ENCODE measurements around the gene PKNOX2. TPM values are rescaled to one million over a fixed set of nuclear protein-coding genes. Genes with fewer than 3 reads are reported as not detected.

The PKNOX2 gene
- total RNA-seq, 2 experiments from 2014 or later = not detected

DNA sequence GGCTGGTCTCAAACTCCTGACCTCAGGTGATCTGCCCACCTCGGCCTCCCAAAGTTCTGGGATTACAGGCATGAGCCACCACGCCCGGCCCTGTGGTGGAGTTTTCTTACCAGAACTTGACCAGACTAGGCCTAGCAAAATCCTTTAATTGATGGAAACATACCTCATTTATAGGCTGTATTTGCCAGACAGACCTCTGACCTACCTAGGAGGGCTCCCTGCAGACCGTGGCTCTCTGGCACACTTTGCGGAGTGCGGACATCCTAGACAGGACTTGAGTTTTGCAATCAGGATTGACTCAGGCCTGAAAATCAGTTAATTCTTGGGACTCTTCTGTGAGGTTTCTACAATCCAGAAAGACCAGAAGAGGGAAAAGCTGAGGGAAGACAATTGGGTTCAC lies 278.4 kb downstream of the PKNOX2 start:
- no peak for DNase-seq
- Mint-ChIP-seq H3K36me3 (no peaks in the 10 kb centered on the region), H3K27me3 (peaks cover 34% of the 10 kb centered on the region), H3K9me3 (no peaks in the 10 kb centered on the region), H3K4me3 (no peak overlapping the region), H3K4me1 (ENCODE audit: low read depth) (no peaks in the 10 kb centered on the region), H3K27ac (no peak overlapping the region)
- ChIA-PET CTCF (no interaction called here), POLR2A (no interaction called here)
- intact Hi-C loops (cut with micrococcal nuclease) = no loop called here

DNA sequence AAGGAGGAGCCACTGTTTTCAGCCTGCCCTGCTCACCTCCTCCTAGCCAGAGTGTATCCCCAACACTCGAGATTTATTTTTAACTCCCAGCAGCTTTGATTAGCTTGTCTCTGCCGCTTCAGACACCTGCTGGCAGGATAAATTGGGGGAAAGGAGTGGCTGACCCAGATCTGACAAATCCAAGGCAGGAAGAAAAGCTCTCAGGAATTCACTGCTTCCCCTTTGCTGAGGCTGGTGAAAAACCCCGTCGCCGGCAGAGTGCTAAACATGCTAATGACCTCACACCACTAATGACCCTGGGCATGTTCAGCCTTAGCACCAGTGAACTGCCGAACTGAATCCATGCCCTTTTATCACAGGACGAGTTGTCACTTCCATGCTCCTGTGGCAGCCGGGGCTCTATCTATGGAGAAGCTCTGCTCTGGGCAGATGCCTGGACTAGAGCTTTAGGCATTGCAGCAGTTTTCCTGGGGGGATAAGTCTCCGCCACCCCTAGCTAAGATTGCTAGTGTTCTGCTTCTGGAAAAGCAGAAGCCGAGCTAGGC lies 279.3 kb downstream of the PKNOX2 start:
- DNase-seq = no peak
- CTCF ChIA-PET = no interaction called here
- H3K4me1 Mint-ChIP-seq (ENCODE audit: low read depth) = no peaks in the 10 kb centered on the region
- peaks cover 27% of the 10 kb centered on the region for H3K27me3 Mint-ChIP-seq
- H3K36me3 Mint-ChIP-seq = no peaks in the 10 kb centered on the region
- intact Hi-C loops (cut with micrococcal nuclease) = no loop called here
- H3K27ac Mint-ChIP-seq = no peak overlapping the region
- H3K9me3 Mint-ChIP-seq = no peaks in the 10 kb centered on the region
- POLR2A ChIA-PET = interaction anchor here (0.6 kb wide), 1 partner anchor 177 kb away, joined by 3 read pairs; no protein-coding TSS in a partner anchor
- H3K4me3 Mint-ChIP-seq = no peak overlapping the region

GRCh38 chr11:125445731-125446130 lies 281.2 kb downstream of the PKNOX2 start:
- Mint-ChIP-seq H3K27me3 (peaks cover 20% of the 10 kb centered on the region), H3K4me3 (no peak overlapping the region), H3K9me3 (no peaks in the 10 kb centered on the region), H3K36me3 (no peaks in the 10 kb centered on the region), H3K27ac (no peak overlapping the region), H3K4me1 (ENCODE audit: low read depth) (no peaks in the 10 kb centered on the region)
- POLR2A ChIA-PET = interaction anchor here (0.6 kb wide), 1 partner anchor 837 kb away, joined by 3 read pairs; no protein-coding TSS in a partner anchor
- DNase-seq = no peak
- CTCF ChIA-PET = no interaction called here
- intact Hi-C loops (cut with micrococcal nuclease) = no loop called here

- intact Hi-C loops (cut with micrococcal nuclease) = no loop called here
- CTCF ChIA-PET = no interaction called here
- Mint-ChIP-seq H3K4me1 (ENCODE audit: low read depth) (peaks cover under 1% of the 10 kb centered on the region), H3K27ac (no peak overlapping the region), H3K36me3 (no peaks in the 10 kb centered on the region), H3K4me3 (no peak overlapping the region), H3K27me3 (peaks cover 15% of the 10 kb centered on the region), H3K9me3 (no peaks in the 10 kb centered on the region)
- POLR2A ChIA-PET = no interaction called here
- no peak for DNase-seq
These were observed 281.7 kb downstream of the PKNOX2 start for GRCh38 chr11:125446279-125446678.

- DNase-seq = no peak
- peaks cover 7% of the 10 kb centered on the region for H3K4me1 Mint-ChIP-seq (ENCODE audit: low read depth)
- peaks cover 6% of the 10 kb centered on the region for H3K27me3 Mint-ChIP-seq
- CTCF ChIA-PET = interaction anchor here (1.4 kb wide), 1 partner anchor 102 kb away, joined by 3 read pairs; no protein-coding TSS in a partner anchor
- no peaks in the 10 kb centered on the region for H3K9me3 Mint-ChIP-seq
- H3K27ac Mint-ChIP-seq = no peak overlapping the region
- POLR2A ChIA-PET = no interaction called here
- intact Hi-C loops (cut with micrococcal nuclease) = no loop called here
- H3K4me3 Mint-ChIP-seq = no peak overlapping the region
- no peaks in the 10 kb centered on the region for H3K36me3 Mint-ChIP-seq
These were observed 283.2 kb downstream of the PKNOX2 start for GRCh38 chr11:125447721-125448120.

- no peak overlapping the region for H3K27ac Mint-ChIP-seq
- intact Hi-C loops (cut with micrococcal nuclease) = no loop called here
- H3K4me1 Mint-ChIP-seq (ENCODE audit: low read depth) = peaks cover 7% of the 10 kb centered on the region
- no peaks in the 10 kb centered on the region for H3K36me3 Mint-ChIP-seq
- DNase-seq = no peak
- POLR2A ChIA-PET = no interaction called here
- peaks cover 6% of the 10 kb centered on the region for H3K27me3 Mint-ChIP-seq
- no peaks in the 10 kb centered on the region for H3K9me3 Mint-ChIP-seq
- H3K4me3 Mint-ChIP-seq = no peak overlapping the region
- CTCF ChIA-PET = interaction anchor here (1.4 kb wide), 1 partner anchor 102 kb away, joined by 3 read pairs; no protein-coding TSS in a partner anchor
These were observed 283.6 kb downstream of the PKNOX2 start for GRCh38 chr11:125448136-125448535.

DNA sequence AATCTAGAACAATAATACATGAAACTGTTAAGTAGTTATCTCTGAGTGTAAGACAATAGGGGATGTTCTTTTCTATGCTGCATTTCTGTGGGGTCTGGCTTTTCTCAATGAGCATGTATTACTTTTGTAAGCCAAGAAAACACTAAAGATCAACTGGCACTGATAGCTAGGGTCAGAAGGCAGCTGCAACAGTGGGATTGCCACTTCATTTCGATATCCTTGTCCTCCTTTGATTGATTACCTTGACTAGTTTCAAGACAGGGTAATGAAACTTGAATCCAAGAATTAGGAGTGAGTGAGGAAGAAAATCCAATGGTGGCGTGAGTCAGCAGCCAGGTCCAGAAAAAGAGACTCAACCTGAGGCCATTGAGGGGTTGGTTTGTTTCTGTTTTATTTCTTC lies 285.0 kb downstream of the PKNOX2 start:
- H3K36me3 Mint-ChIP-seq = no peaks in the 10 kb centered on the region
- POLR2A ChIA-PET = no interaction called here
- intact Hi-C loops (cut with micrococcal nuclease) = no loop called here
- peaks cover under 1% of the 10 kb centered on the region for H3K27me3 Mint-ChIP-seq
- H3K4me1 Mint-ChIP-seq (ENCODE audit: low read depth) = peaks cover 7% of the 10 kb centered on the region
- H3K4me3 Mint-ChIP-seq = no peak overlapping the region
- CTCF ChIA-PET = interaction anchor here (0.6 to 1.4 kb wide), 3 partner anchors 18 to 573 kb away, joined by 3 to 4 read pairs (median 3); no protein-coding TSS in a partner anchor
- DNase-seq = no peak
- no peak overlapping the region for H3K27ac Mint-ChIP-seq
- no peaks in the 10 kb centered on the region for H3K9me3 Mint-ChIP-seq

DNA sequence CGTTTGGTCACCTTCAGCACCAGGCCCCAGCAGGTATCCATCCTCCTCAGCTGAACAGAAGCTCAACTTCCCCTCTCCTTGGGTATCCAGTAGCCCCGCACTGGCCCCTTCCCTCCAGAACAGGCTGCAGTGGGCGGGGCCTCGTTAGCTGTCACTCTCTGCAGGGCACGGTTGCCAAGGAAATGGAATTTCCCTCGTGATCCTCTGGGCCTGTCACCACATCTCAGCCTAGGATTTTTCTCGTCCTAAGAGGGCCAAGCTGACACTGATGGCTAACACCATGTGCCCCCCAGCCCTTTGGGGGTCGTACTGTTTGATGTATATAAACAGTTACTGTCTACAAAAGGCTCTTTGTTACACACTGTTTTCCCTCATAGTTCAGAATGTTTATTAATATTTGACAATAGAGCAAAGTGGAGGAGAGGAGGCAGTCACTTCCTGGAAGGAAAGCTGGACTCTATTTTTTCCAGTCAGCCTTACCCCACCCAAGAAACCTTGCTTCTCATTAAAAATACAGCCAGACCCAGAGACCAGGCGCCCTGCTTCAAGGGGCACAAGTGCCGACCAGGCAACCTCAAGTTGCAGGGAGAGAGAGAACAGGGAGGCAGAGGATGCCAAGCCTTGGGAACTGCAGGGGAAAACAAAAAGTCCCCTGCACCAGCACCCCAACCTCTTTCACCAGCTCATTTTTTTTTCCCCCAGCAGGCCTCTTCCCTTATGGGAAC lies 287.0 kb downstream of the PKNOX2 start:
- Mint-ChIP-seq H3K9me3 (no peaks in the 10 kb centered on the region), H3K27ac (no peak overlapping the region), H3K4me1 (ENCODE audit: low read depth) (peaks cover 7% of the 10 kb centered on the region), H3K27me3 (no peaks in the 10 kb centered on the region), H3K4me3 (no peak overlapping the region), H3K36me3 (no peaks in the 10 kb centered on the region)
- ChIA-PET CTCF (interaction anchor here (1.0 to 2.4 kb wide), 7 partner anchors 10 to 88 kb away, joined by 3 to 16 read pairs (median 3); no protein-coding TSS in a partner anchor), POLR2A (no interaction called here)
- DNase-seq = peak; percentile 32
- intact Hi-C loops (cut with micrococcal nuclease) = no loop called here

DNA sequence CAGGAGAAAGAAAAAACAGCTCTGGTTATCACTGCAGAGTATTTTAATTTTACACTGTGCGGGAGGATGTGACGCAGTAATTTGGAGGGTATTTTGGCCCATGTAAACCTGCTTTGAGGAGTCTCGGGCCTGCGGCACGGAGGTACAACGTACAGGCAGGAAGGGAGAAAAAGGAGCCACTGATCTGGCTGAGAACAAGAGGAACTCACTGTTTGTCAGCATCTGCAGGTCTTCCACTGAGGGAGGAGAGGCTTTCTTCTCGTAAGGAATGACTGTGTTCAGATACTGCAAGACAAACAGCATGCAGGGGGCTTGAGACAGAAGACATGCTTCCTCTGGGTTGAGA lies 287.5 kb downstream of the PKNOX2 start:
- ChIA-PET CTCF (interaction anchor here (1.0 to 2.4 kb wide), 8 partner anchors 9 to 118 kb away, joined by 3 to 16 read pairs (median 4); no protein-coding TSS in a partner anchor), POLR2A (no interaction called here)
- Mint-ChIP-seq H3K27ac (no peak overlapping the region), H3K4me1 (ENCODE audit: low read depth) (peaks cover 7% of the 10 kb centered on the region), H3K36me3 (no peaks in the 10 kb centered on the region), H3K27me3 (no peaks in the 10 kb centered on the region), H3K9me3 (no peaks in the 10 kb centered on the region), H3K4me3 (no peak overlapping the region)
- intact Hi-C loops (cut with micrococcal nuclease) = no loop called here
- no peak for DNase-seq

DNA sequence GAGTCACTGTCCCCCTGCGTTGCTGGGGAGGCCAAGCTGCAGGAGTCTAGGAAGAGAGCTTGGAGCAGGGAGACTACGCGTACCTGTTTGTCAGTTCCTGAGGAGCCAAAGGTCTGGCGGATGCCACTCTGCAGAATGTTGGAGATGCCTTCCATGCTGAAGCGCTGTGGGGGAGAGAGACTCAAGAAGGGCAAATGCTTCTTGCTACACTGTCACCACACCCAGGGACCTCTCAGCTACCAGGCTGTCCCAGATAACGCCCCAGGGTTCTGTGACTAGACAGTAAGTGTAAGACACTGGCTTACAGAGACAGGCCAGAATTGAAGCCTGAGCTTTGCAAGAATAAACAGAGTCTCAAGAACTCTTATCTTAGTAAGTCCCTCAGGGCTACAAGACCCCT lies 289.5 kb downstream of the PKNOX2 start:
- no peaks in the 10 kb centered on the region for H3K27me3 Mint-ChIP-seq
- no peak overlapping the region for H3K27ac Mint-ChIP-seq
- no peaks in the 10 kb centered on the region for H3K36me3 Mint-ChIP-seq
- H3K4me1 Mint-ChIP-seq (ENCODE audit: low read depth) = peaks cover 7% of the 10 kb centered on the region
- H3K4me3 Mint-ChIP-seq = no peak overlapping the region
- POLR2A ChIA-PET = no interaction called here
- no peaks in the 10 kb centered on the region for H3K9me3 Mint-ChIP-seq
- intact Hi-C loops (cut with micrococcal nuclease) = no loop called here
- no peak for DNase-seq
- CTCF ChIA-PET = interaction anchor here (2.0 kb wide), 1 partner anchor 33 kb away, joined by 5 read pairs; no protein-coding TSS in a partner anchor

DNA sequence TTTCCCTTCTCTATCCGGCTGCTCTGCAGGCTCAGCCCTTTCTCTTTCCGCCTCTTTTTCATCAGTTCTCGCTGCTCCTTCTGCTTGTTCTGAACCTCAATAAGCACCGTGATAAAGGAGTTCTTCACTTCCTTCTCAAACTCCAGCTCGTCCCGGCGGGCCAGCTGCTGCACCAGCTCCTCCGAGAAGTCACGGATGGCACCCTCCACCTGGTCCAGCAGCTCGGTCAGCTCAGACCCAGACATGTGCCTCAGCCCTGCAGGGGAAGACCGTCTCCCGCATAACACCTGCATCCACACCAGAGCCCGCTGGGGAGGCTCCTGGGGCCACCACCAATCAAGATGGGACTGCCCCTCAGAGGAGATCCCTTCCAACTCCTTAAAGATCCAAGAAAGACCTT lies 291.3 kb downstream of the PKNOX2 start:
- Mint-ChIP-seq H3K36me3 (no peaks in the 10 kb centered on the region), H3K4me1 (ENCODE audit: low read depth) (peaks cover 7% of the 10 kb centered on the region), H3K27me3 (no peaks in the 10 kb centered on the region), H3K9me3 (no peaks in the 10 kb centered on the region), H3K27ac (no peak overlapping the region), H3K4me3 (no peak overlapping the region)
- POLR2A ChIA-PET = no interaction called here
- CTCF ChIA-PET = no interaction called here
- intact Hi-C loops (cut with micrococcal nuclease) = no loop called here
- DNase-seq = no peak

GRCh38 chr11:125457814-125458343 lies 293.3 kb downstream of the PKNOX2 start:
- H3K27ac Mint-ChIP-seq = no peak overlapping the region
- no peaks in the 10 kb centered on the region for H3K27me3 Mint-ChIP-seq
- H3K9me3 Mint-ChIP-seq = no peaks in the 10 kb centered on the region
- no peaks in the 10 kb centered on the region for H3K4me1 Mint-ChIP-seq (ENCODE audit: low read depth)
- ChIA-PET POLR2A (no interaction called here), CTCF (no interaction called here)
- intact Hi-C loops (cut with micrococcal nuclease) = no loop called here
- H3K4me3 Mint-ChIP-seq = no peak overlapping the region
- H3K36me3 Mint-ChIP-seq = no peaks in the 10 kb centered on the region
- DNase-seq = no peak

Data from activated CD4-positive, alpha-beta memory T cell treated with anti-CD3 and anti-CD28 coated beads for 36 hours (primary cell).